Effector CD8-positive, alpha-beta T cell (primary cell): Measurements from ENCODE around the gene IGFL2.
"Not testable (repeated sequence)": the region's sequence is repeated elsewhere in the genome, so short reads cannot be mapped to it uniquely, and the experiment has no call there.

Experiments
- DNase-seq: peaks from one replicate; lab custom pipeline; 2025; lab: John Stamatoyannopoulos, UW
- total RNA-seq, 4 experiments: gene quantifications; one replicate each; lab custom pipeline; 2026; lab: John Stamatoyannopoulos, UW

Gene IGFL2
- 0 to 0.09 (median 0) reads per million in 4 experiments for total RNA-seq

- DNase-seq = no peak
Measured at GRCh38 chr19:46147791-46148288, at the start of gene IGFL2. Gene IGFL2 (plus strand): TSS chr19:46148238. CDS start chr19:46148279, 41 bp downstream.

GRCh38 chr19:46100344-46100743 is 47.7 kb upstream of the IGFL2 start:
- no peak for DNase-seq

DNA sequence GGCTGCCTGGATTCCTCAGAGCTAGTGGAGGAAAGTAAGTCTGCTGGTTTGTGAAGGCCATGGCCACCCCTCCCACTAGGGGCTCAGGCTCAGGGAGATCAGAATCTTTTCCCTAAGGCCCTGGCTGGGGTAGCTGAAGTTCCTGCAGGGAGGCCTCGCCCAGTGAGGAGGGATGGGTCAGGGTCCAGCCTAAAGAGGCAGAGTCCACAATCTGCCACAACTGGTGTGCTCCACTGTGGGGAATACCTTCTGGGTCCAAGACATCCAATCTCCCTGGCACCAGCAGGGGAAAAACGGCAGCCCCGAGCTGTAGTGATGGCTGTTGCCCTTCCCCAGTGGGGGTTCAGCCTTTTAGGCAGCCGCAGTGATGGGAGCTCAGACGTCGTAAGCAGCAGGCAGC is 46.7 kb upstream of the IGFL2 start:
- DNase-seq = no peak

DNA sequence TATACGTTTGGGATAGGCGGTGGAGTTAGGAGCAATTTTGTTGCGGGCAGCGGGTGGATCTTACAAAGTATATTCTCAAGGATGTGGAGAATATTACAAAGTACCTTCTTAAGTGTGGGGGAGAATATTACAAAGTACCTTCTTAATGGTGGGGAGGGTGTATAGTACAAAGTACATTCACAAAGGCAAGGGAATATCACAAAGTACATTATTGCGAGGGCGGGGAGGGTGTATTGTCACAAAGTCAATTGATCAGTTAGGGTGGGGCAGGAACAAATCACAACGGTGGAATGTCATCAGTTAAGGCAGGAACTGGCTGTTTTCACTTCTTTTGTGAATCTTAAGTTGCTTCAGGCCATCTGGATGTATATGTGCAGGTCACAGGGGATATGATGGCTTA is 45.7 kb upstream of the IGFL2 start:
- not testable (repeated sequence) for DNase-seq

DNA sequence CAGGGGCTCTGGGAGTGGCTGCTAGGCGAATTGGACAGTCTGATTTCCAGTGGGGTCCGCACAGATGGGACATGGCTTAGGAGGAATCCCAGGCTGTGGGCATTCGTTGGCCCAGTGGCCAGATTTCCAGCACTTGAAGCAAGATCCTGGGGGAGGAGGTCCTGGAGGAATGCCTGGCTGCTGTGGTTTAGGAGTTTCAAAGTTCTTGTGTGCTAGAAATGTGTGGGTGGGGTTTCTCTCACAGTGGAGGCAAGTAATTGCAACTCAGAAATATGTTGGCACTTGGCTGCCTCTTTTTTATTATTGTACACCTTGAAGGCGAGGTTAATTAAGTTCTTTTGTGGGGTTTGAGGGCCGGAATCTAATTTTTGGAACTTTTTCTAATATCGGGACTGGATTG is 40.7 kb upstream of the IGFL2 start:
- no peak for DNase-seq

DNA sequence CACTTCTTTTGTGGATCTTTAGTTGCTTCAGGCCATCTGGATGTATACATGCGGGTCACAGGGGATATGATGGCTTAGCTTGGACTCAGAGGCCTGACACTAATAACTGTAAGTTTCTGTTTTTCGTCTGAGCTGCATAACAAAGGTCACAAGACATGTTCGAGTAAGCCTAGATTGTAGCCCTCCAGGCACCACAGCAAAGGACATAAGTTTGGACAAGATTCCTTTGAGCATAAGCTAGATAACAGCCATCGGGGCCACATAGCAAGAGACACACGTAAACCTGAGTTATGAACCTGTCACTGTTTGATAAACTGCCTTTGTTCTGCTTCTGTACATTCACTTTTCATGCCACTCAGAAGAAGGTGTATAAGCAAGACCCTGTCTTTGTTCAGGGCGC is 38.2 kb upstream of the IGFL2 start:
- no peak for DNase-seq

- no peak for DNase-seq
Measured at GRCh38 chr19:46111376-46111775, 36.7 kb upstream of the IGFL2 start.

GRCh38 chr19:46112527-46112926 is 35.5 kb upstream of the IGFL2 start:
- DNase-seq = no peak

GRCh38 chr19:46113726-46114125 is 34.3 kb upstream of the IGFL2 start:
- DNase-seq = no peak

GRCh38 chr19:46115396-46116106 is 32.5 kb upstream of the IGFL2 start:
- no peak for DNase-seq

DNA sequence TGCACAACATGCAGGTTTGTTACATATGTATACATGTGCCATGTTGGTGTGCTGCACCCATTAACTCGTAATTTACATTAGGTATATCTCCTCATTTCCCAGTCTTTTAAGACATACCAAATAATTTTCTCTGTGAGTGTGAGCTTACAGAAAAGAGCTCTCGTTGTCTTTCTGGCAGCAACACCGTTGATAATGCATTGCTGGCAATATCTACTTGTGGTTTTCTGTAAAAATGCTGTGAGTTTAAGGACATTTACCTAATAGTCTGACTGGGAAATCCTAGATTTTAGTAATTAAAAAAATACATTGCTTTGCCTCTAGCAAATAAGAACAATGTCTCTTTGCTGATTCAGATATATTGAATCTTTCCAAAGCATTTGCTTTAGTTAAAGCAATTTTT is 31.9 kb upstream of the IGFL2 start:
- no peak for DNase-seq

DNA sequence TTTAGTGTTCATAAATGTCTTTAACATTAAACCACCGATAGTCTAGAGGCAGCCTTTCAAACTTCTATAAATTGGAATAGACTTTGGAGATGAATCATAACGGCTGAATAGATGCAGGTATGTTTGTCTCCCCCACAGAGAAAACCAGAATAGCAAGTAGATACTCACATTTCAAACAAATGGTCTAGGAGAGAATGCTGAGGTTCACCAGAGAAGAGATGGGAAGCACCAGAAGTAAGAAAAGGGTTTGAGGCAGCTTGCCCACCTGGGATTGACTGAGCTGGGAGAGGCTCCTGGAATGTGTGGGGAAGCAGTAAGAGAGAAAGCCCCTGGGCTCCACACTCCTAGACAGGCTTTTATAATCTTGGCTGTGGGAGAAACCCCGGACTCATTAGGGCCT is 29.9 kb upstream of the IGFL2 start:
- no peak for DNase-seq

GRCh38 chr19:46124638-46125115 is 23.4 kb upstream of the IGFL2 start, which contains the start of gene IGFL3:
Gene IGFL3 (minus strand): TSS chr19:46124688. CDS start chr19:46124649, 39 bp downstream.
- no peak for DNase-seq

GRCh38 chr19:46125447-46125846 is 22.6 kb upstream of the IGFL2 start:
- DNase-seq = no peak

DNA sequence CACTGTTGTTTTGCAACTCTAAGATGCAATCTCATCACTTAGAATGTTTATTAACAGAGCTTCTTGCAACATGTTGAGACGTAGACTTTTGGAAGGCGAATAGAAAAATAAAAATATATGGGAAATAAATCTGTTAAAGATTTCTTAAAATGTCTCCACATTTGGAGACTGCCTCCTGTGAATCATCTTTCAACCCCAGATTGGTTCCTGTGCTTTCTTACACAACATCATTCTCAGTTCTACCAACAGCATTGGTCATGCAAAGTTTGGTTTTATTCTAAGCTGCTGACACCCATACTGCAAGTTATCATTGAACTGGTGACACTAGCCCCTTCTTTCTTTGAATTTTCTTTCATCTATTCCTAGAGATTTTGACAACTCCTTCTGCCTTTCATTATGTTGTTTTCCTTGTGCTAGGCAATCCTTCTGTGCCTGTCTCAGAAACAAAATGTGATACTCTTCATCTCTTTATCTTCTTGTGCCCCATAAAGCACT is 21.9 kb upstream of the IGFL2 start:
- DNase-seq = no peak

- no peak for DNase-seq
Measured at GRCh38 chr19:46131485-46132143, 16.4 kb upstream of the IGFL2 start.

DNA sequence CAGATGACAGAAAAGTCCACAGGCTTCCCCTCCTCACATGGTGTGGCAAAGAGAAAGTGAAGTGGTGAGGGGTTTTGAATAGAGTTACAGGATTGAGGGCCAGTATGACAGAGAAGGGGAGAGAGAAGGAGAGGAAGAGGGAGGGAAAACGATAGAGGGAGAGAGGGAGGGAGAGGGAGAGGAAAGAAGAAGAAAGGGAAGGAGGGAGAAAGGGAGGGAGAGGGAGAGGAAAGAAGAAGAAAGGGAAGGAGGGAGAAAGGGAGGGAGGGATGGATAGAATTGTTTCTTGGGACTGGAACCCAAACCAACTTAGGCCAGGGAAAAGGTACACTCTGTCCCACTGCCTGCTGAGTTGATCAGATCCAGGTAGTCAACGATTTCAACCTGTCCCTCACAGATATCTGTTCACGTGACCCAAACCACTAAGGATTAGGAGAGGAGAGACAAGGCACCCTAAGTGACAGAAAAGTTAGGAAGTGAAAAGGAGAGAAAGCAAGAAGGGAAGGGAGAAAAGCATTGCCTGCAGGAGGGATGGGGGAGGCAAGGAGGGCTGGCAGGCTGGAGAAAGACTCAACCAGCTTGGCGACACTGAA is 15.4 kb upstream of the IGFL2 start:
- DNase-seq = no peak

DNA sequence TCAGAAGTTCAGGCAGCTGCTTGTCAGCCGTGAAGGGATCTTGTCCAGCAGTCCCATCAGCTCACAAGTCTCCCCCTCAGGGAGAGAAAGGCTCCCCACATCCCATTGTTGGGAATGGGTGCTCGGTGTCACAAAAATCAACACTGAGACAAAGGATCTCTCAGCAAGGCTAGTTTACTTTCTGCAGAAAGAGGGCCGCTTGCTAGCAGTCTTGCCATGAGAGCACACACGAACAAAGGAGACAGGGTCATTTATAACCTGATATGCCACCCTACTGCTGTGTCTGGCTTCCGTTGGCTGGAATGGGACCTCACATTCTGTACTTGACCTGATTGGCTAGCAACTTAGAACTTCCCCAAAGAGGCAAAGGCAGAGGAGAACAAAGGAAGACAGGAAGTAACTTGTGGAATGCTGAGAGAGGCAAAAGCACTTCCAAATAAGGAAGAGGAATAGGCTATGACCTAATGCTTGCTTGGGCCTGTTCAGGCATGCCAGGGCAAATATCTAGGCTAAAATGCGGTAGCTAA is 14.9 kb upstream of the IGFL2 start:
- no peak for DNase-seq

- no peak for DNase-seq
Measured at GRCh38 chr19:46133777-46134241, 14.2 kb upstream of the IGFL2 start.

DNA sequence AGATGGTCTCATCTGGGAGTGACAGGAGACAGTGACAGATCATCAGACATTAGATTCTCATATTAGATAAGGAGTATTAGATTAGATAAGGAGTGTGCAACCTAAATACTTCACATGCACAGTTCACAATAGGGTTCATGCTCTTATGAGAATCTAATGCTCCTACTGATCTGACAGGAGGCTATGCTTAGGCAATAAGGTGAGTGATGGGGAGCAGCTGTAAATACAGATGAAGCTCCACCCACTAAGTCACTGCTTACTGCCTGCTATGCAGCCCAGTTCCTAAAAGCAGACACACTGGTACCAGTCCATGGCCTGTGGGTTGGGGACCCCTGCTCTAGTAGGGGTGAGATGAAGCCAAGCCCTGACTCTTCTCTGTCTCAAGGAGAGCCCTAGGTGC is 13.5 kb upstream of the IGFL2 start:
- no peak for DNase-seq

DNA sequence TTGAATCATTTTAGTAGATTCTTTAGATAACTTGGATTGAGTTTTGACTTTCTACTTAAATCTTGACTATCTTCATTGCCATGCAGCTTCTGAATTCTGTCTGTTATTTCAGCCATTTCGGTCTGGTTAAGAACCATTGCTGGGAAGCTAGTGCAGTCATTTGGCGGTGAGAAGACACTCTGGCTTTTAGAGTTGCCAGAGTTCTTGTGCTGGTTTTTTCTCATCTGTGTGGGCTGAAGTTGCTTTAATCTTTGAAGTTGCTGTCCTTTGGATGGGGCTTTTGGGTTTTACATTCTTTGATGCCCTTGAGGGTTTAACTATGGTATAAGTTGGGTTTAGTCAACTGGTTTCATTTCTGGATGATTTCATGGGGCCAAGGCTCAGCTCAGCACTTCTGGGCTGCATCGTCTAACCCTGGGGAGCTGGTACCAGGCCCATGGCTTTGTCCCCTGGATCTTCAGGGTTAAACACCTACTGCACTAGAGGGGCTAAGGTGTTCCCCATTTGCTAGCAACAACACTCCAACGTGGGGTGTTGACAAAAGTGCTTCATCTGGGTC is 10.0 kb upstream of the IGFL2 start:
- DNase-seq = no peak

- no peak for DNase-seq
Measured at GRCh38 chr19:46141421-46141820, 6.6 kb upstream of the IGFL2 start.
